Measurements from ENCODE around the gene AKAP6.
"Not testable (repeated sequence)": the region's sequence is repeated elsewhere in the genome, so short reads cannot be mapped to it uniquely, and the experiment has no call there.

AKAP6 gene

DNA sequence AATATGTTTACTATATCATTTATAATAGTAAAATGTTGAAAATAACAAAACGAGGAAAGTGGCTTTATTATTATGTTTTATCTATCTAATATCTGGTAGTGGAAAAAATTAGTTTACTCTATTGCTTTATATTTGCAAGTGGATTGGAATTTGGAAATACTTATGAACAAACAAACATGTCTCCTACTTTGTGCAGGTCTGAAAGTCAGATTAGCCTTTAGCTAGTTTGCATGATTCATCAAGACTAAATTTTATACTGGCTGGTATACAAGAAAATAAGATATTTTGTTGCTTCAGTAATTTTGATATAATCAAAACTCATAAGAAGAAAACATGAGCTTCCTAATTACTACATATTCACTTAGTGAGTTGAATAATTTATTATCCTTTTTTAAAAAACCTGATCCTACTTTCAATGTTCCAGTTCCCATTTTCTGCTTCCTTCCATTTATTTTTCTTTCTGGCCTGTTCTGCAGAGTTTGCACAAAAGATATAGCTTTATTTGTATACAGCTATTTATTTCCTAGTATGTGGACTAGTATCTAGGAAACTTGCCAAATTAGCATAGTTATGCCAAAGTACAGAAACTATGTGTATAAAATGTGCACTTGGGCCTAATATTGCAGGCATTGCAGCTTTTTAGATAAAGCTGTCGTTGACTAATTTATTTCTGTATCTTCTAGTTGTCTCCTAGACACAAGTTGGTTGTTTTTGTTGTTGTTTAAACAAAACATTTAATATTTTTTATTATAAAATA, 122.0 kb downstream of the AKAP6 start:
- no peak for DNase-seq (ENCODE audit: low spot score)
- H3K4me3 ChIP-seq: no peak overlapping the region
- no peak for TF ChIP-seq CTCF (IDR thresholded peaks at IDR 0.05)

DNA sequence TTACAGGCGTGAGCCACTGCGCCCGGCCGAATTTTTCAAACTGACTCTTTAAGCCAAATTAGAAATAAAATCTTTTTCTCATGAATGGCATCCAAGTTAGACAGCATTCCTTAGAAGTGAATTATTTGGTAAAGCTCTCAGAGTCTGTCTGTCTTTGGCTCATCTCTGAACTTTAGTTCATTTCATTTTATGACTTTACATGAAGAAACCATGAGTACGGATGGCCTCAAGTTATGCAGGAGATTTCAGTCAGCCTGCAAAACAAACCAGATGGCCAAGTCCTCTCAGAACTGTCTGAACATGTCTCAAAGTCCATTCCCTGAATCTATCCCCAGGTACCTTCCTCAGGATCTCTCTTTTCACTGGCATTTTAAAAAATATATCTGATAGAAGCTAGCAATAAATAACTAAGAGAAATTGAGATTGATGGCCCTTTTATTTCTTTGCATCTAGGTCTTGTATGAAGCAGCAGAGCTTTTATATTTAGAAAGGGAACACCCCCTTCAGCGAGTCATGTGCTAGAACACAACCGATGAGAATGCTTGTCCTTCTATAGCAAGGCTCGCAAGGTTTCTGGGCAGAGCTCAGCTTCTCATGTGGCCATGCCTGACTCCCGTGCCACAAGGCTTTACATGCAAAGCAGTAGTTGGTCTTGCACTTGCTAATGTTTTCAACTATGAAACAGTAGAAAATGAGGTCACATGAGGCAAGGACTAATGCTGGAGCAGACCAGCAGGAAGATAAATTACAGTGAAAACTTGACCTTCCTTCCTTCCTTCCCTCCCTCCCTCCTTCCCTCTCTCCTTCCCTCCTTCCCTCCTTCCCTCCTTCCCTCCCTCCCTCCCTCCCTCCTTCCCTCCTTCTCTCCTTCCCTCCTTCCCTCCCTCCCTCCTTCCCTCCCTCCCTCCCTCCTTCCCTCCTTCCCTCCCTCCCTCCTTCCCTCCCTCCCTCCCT, 125.0 kb downstream of the AKAP6 start:
- no peak for DNase-seq (ENCODE audit: low spot score)
- TF ChIP-seq CTCF (IDR thresholded peaks at IDR 0.05): no peak
- H3K27ac ChIP-seq: no peak overlapping the region

More for the DNA sequence above, 122.0 kb downstream of the AKAP6 start:
- H3K27ac ChIP-seq: no peak overlapping the region

DNA sequence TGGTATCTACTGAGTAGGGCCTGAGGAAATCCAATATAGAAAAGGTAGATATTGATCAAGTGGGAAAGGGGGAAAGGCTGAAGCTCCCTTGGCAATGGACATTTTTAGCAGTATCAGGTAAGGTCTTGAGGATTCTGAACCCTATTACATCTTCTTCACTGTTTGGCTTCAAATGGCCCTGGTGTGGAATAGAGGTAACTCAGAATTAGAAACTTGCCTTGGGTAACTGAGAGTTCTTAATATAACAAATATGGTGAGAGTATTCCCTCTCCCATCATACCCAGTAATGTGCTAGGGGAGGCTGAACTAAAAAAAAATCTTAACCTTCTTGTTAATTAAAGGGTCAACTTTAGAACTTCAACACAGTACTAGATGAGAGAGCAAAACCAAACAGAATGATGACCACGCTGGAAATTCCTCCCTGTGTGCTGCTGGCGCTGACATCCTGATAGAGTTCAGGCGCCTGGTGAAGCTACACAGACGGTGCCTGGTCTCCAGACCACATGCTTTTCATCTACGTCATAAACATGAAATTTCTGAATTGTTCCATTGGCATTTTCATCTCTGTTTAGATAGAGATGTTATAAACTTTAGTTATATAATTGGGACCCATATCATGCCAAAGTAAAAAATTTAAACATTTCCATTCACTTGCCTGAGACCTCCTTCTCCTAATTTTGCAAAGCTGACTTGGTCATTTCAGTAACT, 128.3 kb downstream of the AKAP6 start:
- Histone ChIP-seq H3K27ac (no peak overlapping the region), H3K4me3 (no peak overlapping the region)
- no peak for DNase-seq (ENCODE audit: low spot score)
- TF ChIP-seq CTCF (IDR thresholded peaks at IDR 0.05): no peak

More for the DNA sequence above, 125.0 kb downstream of the AKAP6 start:
- H3K4me3 ChIP-seq: no peak overlapping the region

GRCh38 chr14:32458720-32459119, 129.6 kb downstream of the AKAP6 start:
- H3K4me3 ChIP-seq: no peak overlapping the region
- no peak for TF ChIP-seq CTCF (IDR thresholded peaks at IDR 0.05)
- DNase-seq (ENCODE audit: low spot score): no peak
- no peak overlapping the region for H3K27ac ChIP-seq

DNA sequence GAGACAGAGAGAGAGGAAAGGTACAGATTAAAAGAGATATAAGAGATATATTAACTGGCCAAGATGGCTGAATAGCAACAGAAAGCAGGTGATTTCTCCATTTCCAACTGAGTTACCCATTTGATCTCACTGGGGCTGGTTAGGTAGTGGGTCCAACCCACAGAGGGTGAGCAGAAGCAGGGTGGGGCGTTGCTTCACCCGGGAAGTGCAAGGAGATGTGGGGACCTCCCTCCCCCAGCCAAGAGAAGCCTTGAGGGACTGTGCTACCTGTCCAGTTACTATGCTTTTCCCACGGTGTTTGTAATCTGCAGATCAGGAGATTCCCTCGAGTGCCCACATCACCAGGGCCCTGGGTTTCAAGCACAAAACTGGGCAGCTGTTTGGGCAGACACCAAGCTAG, 131.2 kb downstream of the AKAP6 start:
- no peak overlapping the region for H3K4me3 ChIP-seq
- H3K27ac ChIP-seq: peak overlapping the region in 1 of 2 donors; percentile 0
- TF ChIP-seq CTCF (IDR thresholded peaks at IDR 0.05): no peak
- no peak for DNase-seq (ENCODE audit: low spot score)

GRCh38 chr14:32462553-32462952, 133.5 kb downstream of the AKAP6 start:
- H3K27ac ChIP-seq; DNase-seq (ENCODE audit: low spot score); H3K4me3 ChIP-seq: not testable (repeated sequence)

DNA sequence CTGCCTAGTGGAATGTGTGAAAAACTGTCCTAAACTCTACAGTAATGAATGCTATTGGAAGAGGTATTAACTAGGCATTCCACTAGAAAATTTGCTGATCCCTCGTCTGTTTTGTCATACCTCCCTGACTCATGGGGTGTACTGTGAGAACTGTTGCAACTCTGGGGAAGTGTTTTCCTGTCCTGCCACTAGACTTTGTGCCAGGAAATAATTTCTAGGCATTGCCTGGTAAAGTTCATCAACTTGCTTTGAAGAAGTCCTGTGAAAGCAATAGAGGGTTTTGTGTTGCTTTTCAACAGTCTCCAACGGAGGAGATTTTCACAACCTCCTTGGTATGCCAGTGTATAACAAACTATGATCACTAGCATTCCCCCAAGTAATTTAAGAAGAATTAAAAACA, 139.9 kb downstream of the AKAP6 start:
- TF ChIP-seq CTCF (IDR thresholded peaks at IDR 0.05): no peak
- H3K27ac ChIP-seq: peak overlapping the region; percentile 50 to 62
- H3K4me3 ChIP-seq: no peak overlapping the region
- no peak for DNase-seq (ENCODE audit: low spot score)

Data from coronary artery (tissue), 2 donors.